Panc1 (cell line): ENCODE results near the gene TACC2.

Source experiments
- CTCF ChIP-seq: fragments of 450-650 bp; IDR thresholded peaks from 2 replicates; pipeline ENCODE4 v1.5.1; 2017; ENCODE audit warnings: mild to moderate bottlenecking
- POLR2AphosphoS5 ChIP-seq: IDR thresholded peaks from 2 replicates; pipeline ENCODE4 v1.6.1; 2012; ENCODE audit warnings: mild to moderate bottlenecking, low read depth, low read length, moderate library complexity
- REST ChIP-seq, 2 experiments: IDR thresholded peaks; 2 replicates each; pipeline ENCODE4 v1.6.1; 2011 to 2012; ENCODE audit warnings: low read depth in 2 of 2, control low read depth in 1 of 2, low read length in 1 of 2, mild to moderate bottlenecking in 1 of 2, moderate library complexity in 1 of 2; ENCODE audit not compliant: insufficient read depth in 1 of 2
- SIN3A ChIP-seq: IDR thresholded peaks from 2 replicates; pipeline ENCODE4 v1.6.1; 2012; ENCODE audit warnings: low read depth, mild to moderate bottlenecking, low read length, moderate library complexity, borderline replicate concordance; ENCODE audit not compliant: insufficient read depth

GRCh38 chr10:122244001-122244975 lies 255.3 kb downstream of the TACC2 start:
- TF ChIP-seq CTCF (no peak), REST (IDR thresholded peaks at IDR 0.05; ENCODE audit: insufficient read depth in 1 of 2, low read depth in 2 of 2, low read length in 1 of 2) (no peak), POLR2AphosphoS5 (no peak), SIN3A (no peak)
